ENCODE data around the gene GOLGB1. TPM values are rescaled to one million over a fixed set of nuclear protein-coding genes. Genes with fewer than 3 reads are reported as not detected.

The GOLGB1 gene
- total and polyA plus RNA-seq, 2 of the 4 experiments (the other 2 are of a cell fraction), result 13.3 to 30.3 TPM

DNA sequence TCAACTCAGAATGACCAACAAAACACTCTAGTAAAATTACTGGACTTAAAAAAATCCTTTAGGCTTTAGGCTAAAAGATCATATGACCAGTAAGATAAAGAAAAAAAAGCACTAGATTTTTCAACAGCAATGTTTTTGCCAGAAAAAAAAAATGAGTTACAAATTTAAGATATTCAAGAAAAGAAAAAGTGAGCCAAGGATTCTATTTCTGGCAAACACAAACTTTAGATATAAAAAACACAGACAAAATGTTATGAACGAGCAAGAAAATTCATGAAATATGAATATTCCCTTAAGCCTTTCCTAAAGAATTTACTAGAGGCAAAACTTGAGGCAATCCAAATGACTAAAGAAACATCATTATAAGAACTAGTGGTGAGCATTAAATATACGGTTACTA is 8.6 kb downstream of the GOLGB1 start:
- Histone ChIP-seq H3K18ac (ENCODE audit: low read depth, low read length) (no peak overlapping the region), H4K20me1 (ENCODE audit: insufficient read depth, low read length) (peaks cover 16% of the 10 kb centered on the region), H3K9ac (ENCODE audit: low read depth, low read length) (no peak overlapping the region), H4K8ac (ENCODE audit: low read depth in 2 of 2, low read length in 2 of 2) (no peak overlapping the region), H3K56ac (ENCODE audit: extremely low read depth, insufficient read depth, low read length) (no peak overlapping the region), H3K27ac (ENCODE audit: insufficient read depth, low read length) (no peak overlapping the region), H3K9me1 (ENCODE audit: insufficient read depth, low read length) (peaks cover 6% of the 10 kb centered on the region; the same call in 1 of the 2 replicates), H2BK15ac (ENCODE audit: low read depth, low read length) (no peak overlapping the region), H3K9me3 (ENCODE audit: control insufficient read depth, insufficient read depth, low read length) (no peaks in the 10 kb centered on the region), H2BK20ac (ENCODE audit: low read depth, low read length) (no peak overlapping the region), H3K4ac (ENCODE audit: low read depth, low read length) (no peak overlapping the region), H4K91ac (ENCODE audit: insufficient read depth, low read depth, low read length) (no peak overlapping the region), H3K23ac (ENCODE audit: low read depth, low read length) (no peak overlapping the region), H2AK5ac (ENCODE audit: low read depth, low read length) (no peak overlapping the region), H2BK120ac (ENCODE audit: low read depth, low read length) (no peak overlapping the region), H2BK5ac (ENCODE audit: low read depth, low read length, poor library complexity, severe bottlenecking) (no peak overlapping the region), H2AFZ (replicated peaks; ENCODE audit: low read length, poor library complexity) (no peak overlapping the region), H2AK9ac (replicated peaks; ENCODE audit: low read depth, low read length, poor library complexity) (no peak overlapping the region), H4K5ac (ENCODE audit: low read depth, low read length) (no peak overlapping the region), H3K4me1 (ENCODE audit: control insufficient read depth, insufficient read depth, low read length) (no peaks in the 10 kb centered on the region), H3K36me3 (ENCODE audit: control insufficient read depth, insufficient read depth, low read length) (peaks cover 2% of the 10 kb centered on the region), H3K14ac (replicated peaks; ENCODE audit: low read depth, low read length) (no peak overlapping the region), H3K4me3 (ENCODE audit: insufficient read depth, low read depth, low read length) (no peak overlapping the region), H3K79me1 (ENCODE audit: low read depth in 1 of 2, low read length in 2 of 2) (peaks cover 23 to 32% of the 10 kb centered on the region in 2 experiments), H3K27me3 (ENCODE audit: control insufficient read depth, insufficient read depth, low read length) (no peaks in the 10 kb centered on the region), H3K4me2 (ENCODE audit: low read depth, low read length) (no peak overlapping the region)
- intact Hi-C loops (cut with micrococcal nuclease) (no loop called here), in situ Hi-C loops (cut with MboI; ENCODE audit: low sequenced_read_pairs) (no loop called here), dilution Hi-C loops (cut with HindIII; ENCODE audit: low sequenced_read_pairs, unreplicated experiment) (no loop called here)
- TF ChIP-seq MXI1 (IDR thresholded peaks at IDR 0.05; ENCODE audit: borderline replicate concordance, low read depth, low read length) (no peak), RAD21 (IDR thresholded peaks at IDR 0.05; ENCODE audit: low read length) (no peak), CHD1 (IDR thresholded peaks at IDR 0.05; ENCODE audit: low read depth, low read length) (no peak), CEBPB (IDR thresholded peaks at IDR 0.05; ENCODE audit: low read depth, low read length) (no peak), POLR2A (IDR thresholded peaks at IDR 0.05; ENCODE audit: low read depth, low read length) (no peak), MAFK (IDR thresholded peaks at IDR 0.05; ENCODE audit: low read depth, low read length) (no peak)
- TF ChIP-seq, protein P1, sequence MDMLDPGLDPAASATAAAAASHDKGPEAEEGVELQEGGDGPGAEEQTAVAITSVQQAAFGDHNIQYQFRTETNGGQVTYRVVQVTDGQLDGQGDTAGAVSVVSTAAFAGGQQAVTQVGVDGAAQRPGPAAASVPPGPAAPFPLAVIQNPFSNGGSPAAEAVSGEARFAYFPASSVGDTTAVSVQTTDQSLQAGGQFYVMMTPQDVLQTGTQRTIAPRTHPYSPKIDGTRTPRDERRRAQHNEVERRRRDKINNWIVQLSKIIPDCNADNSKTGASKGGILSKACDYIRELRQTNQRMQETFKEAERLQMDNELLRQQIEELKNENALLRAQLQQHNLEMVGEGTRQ (IDR thresholded peaks at IDR 0.05; ENCODE audit: low read depth, low read length), result no peak
- DNase-seq (no peak), ATAC-seq (ENCODE audit: low read depth) (no peak)
- CTCF ChIA-PET, result no interaction called here
- BruUV-seq (replicated peaks), result no TSS peak
- POLR2A ChIA-PET (ENCODE audit: unreplicated experiment), result no interaction called here
- WGBS, 2 experiments (ENCODE audit: extremely low coverage in 2 of 2, insufficient read length in 1 of 2), result no CpG with 5 or more reads among the region's 2 CpGs
